Central memory CD8-positive, alpha-beta T cell (primary cell): ENCODE measurements around the gene ARFGEF3.

Experiments used
- ATAC-seq: fragments of 150-1000 bp; cut with Tn5 transposase; replicated peaks from 2 replicates; pipeline ENCODE4 v1.10.0; 2022; ENCODE audit warnings: mild to moderate bottlenecking, moderate FRiP score, moderate number of reproducible peaks; ENCODE audit not compliant: poor library complexity, severe bottlenecking; ENCODE audit errors: extremely low read depth
- DNase-seq, 2 donors: peaks; one replicate each; pipeline ENCODE4 v3.0.0; 2021; ENCODE audit warnings: low spot score in 2 of 2
- H3K27ac Mint-ChIP-seq: one replicate; pipeline ENCODE4 v1.8.0; 2022; ENCODE audit warnings: low read depth, mild to moderate bottlenecking, moderate library complexity, mixed read lengths
- H3K27me3 Mint-ChIP-seq: one replicate; pipeline ENCODE4 v1.8.0; 2022; ENCODE audit warnings: mixed read lengths
- H3K36me3 Mint-ChIP-seq: one replicate; pipeline ENCODE4 v1.8.0; 2022; ENCODE audit warnings: mild to moderate bottlenecking, moderate library complexity, mixed read lengths; ENCODE audit not compliant: insufficient read depth
- H3K4me1 Mint-ChIP-seq: one replicate; pipeline ENCODE4 v1.8.0; 2022; ENCODE audit warnings: mixed read lengths
- H3K4me3 Mint-ChIP-seq: one replicate; pipeline ENCODE4 v1.8.0; 2022; ENCODE audit warnings: mild to moderate bottlenecking, moderate library complexity, mixed read lengths
- H3K9me3 Mint-ChIP-seq: one replicate; pipeline ENCODE4 v1.8.0; 2022; ENCODE audit warnings: mixed read lengths

Gene ARFGEF3

DNA sequence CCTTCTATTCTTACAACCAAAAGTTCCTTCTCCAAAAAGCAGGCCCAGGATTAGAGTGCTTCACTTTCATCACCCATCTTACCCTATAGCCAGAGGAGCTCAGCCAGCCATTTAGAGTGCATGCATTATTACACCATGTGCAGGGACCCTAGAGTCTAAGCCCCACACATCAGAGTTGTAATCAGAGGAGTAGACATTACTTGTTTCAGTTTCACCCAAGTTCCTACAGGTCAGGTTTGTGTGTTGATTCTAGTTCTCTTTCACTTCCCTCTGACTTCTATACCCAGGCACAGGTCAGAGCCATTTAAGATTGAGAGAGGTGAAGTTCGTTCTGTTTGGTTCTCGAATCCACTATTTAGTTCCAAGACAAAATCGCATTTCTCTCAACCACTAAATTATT, 16.3 kb upstream of the ARFGEF3 start:
- Mint-ChIP-seq H3K9me3 (no peaks in the 10 kb centered on the region), H3K27me3 (peaks cover 73% of the 10 kb centered on the region), H3K36me3 (no peaks in the 10 kb centered on the region), H3K27ac (no peak overlapping the region), H3K4me1 (no peaks in the 10 kb centered on the region), H3K4me3 (no peak overlapping the region)
- DNase-seq (no peak), ATAC-seq (no peak)

- Mint-ChIP-seq H3K4me3 (no peak overlapping the region), H3K36me3 (no peaks in the 10 kb centered on the region), H3K4me1 (no peaks in the 10 kb centered on the region), H3K27me3 (peaks cover 76% of the 10 kb centered on the region), H3K9me3 (no peaks in the 10 kb centered on the region), H3K27ac (no peak overlapping the region)
- DNase-seq (no peak), ATAC-seq (no peak)
Measured at GRCh38 chr6:138146544-138146943, 15.2 kb upstream of the ARFGEF3 start.

DNA sequence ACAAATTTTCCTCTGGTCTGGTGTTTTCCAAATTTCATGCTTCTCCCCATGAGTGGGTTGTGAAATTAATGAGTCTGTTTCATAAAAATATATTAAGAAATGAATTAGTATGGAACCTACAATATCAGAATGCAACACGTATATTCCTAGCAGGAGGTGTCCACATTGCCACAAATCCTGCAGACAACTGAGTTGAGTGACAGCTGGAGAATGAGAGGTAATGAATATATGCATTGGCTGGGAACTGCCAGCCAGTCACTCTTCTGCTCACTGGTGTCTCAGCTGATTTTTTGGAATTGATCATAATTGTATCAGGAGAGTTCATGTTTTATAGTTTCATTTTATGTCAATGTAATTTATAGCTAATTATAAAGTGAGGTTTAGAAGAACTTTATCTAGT, 6.3 kb upstream of the ARFGEF3 start:
- ATAC-seq (no peak), DNase-seq (no peak)
- Mint-ChIP-seq H3K27me3 (peaks cover 60% of the 10 kb centered on the region), H3K36me3 (no peaks in the 10 kb centered on the region), H3K4me1 (no peaks in the 10 kb centered on the region), H3K9me3 (peaks cover 11% of the 10 kb centered on the region), H3K4me3 (no peak overlapping the region), H3K27ac (no peak overlapping the region)

DNA sequence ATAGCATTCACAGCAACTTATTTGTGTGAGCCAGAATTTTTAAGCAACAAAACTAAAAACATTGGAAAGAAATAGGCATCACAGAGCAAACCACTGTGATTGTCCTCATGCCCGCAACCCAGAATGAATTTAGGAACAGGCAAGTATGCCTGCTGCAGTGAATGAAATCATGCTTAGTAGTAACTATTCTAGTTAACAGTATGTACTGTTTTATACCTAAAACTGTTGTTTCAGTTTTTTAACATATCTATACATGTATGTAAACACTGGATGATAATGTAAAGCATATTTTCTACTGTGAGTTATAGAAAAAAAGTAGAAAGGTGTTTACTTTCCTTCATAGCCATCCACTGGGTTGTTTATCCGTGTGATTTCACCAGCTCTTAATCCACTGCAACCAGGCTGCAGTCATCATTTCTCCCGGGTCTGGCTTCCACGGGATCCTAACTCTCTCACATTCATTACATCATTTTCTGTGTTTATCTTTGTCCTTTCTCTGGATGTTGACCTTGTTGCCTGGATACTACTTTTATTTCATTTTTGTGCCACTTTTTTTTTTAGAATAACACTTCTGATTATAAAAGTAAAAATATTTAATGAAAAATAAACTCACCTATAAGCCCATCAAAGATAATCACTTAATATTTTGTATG, 3.6 kb upstream of the ARFGEF3 start:
- DNase-seq: no peak
- H3K4me3 Mint-ChIP-seq: no peak overlapping the region
- peaks cover 59% of the 10 kb centered on the region for H3K27me3 Mint-ChIP-seq

DNA sequence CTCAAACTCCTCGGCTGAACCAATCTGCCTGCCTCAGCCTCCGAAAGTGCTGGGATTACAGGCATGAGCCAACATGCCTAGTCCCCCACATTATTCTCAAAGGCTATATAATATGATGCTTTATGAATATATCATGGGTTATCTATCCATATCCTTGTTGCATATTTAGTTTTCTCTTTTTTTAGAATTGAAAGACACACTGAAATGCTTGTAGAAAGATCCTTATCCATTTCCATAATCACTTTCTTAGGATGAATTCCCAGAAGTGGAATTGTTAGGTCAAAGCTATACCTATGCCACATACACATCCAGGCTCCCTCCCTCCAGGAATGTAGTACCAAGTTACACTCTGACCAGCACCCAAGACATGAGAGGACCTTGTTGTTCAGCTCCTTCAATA, 2.5 kb upstream of the ARFGEF3 start:
- Mint-ChIP-seq H3K4me3 (no peak overlapping the region), H3K9me3 (no peaks in the 10 kb centered on the region), H3K36me3 (no peaks in the 10 kb centered on the region), H3K27ac (no peak overlapping the region), H3K4me1 (peaks cover 4% of the 10 kb centered on the region), H3K27me3 (peaks cover 61% of the 10 kb centered on the region)
- ATAC-seq (no peak), DNase-seq (no peak)

More for the DNA sequence above, 3.6 kb upstream of the ARFGEF3 start:
- H3K27ac Mint-ChIP-seq: no peak overlapping the region
- peaks cover 5% of the 10 kb centered on the region for H3K9me3 Mint-ChIP-seq
- ATAC-seq: no peak
- no peaks in the 10 kb centered on the region for H3K36me3 Mint-ChIP-seq
- H3K4me1 Mint-ChIP-seq: peaks cover 4% of the 10 kb centered on the region

DNA sequence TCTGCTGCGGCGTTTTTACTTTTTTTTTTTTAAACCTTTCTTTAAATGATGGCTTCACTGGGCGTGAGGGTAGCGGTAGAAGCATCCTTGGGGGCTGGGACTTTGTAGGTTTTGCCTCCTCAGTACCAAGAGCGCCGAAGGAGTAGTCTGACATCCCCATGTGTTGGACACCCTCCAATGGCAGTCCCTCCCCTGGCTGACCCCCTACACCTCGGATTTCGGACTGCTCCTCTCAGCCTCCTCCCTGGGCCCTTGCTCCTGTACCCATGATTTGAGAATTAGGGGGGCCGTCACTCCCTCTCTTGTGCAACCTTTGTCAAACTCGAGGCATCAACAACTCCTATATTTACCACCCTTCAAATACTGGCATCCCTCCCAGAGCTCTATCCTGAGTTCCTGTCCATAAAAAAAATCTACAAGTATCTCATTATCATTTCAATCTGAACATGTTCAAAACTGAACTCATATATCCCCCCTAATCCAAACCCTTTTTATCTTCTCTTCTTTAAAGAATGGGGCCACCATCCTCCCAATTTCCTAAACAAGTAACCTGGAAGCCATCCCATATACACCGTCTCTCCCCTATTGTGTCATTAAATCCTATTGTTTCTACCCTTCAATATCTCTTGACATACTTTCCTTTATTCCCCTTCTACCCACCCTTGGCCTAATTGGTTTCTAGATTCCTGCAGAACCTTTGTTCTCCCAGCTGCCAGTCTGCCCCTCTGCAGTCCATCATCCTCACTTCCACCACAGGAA, 1.2 kb upstream of the ARFGEF3 start:
- Mint-ChIP-seq H3K4me3 (peak overlapping the region; percentile 47), H3K4me1 (peaks cover 4% of the 10 kb centered on the region), H3K27ac (no peak overlapping the region), H3K9me3 (no peaks in the 10 kb centered on the region), H3K27me3 (peaks cover 63% of the 10 kb centered on the region), H3K36me3 (no peaks in the 10 kb centered on the region)
- no peak for DNase-seq
- no peak for ATAC-seq

- Mint-ChIP-seq H3K36me3 (no peaks in the 10 kb centered on the region), H3K27me3 (peaks cover 62% of the 10 kb centered on the region), H3K27ac (no peak overlapping the region), H3K4me1 (peaks cover 4% of the 10 kb centered on the region), H3K4me3 (peak overlapping the region; percentile 47), H3K9me3 (no peaks in the 10 kb centered on the region)
- no peak for DNase-seq
- peak; percentile 33 for ATAC-seq
Measured at GRCh38 chr6:138161088-138161337, 726 bp upstream of the ARFGEF3 start.

DNA sequence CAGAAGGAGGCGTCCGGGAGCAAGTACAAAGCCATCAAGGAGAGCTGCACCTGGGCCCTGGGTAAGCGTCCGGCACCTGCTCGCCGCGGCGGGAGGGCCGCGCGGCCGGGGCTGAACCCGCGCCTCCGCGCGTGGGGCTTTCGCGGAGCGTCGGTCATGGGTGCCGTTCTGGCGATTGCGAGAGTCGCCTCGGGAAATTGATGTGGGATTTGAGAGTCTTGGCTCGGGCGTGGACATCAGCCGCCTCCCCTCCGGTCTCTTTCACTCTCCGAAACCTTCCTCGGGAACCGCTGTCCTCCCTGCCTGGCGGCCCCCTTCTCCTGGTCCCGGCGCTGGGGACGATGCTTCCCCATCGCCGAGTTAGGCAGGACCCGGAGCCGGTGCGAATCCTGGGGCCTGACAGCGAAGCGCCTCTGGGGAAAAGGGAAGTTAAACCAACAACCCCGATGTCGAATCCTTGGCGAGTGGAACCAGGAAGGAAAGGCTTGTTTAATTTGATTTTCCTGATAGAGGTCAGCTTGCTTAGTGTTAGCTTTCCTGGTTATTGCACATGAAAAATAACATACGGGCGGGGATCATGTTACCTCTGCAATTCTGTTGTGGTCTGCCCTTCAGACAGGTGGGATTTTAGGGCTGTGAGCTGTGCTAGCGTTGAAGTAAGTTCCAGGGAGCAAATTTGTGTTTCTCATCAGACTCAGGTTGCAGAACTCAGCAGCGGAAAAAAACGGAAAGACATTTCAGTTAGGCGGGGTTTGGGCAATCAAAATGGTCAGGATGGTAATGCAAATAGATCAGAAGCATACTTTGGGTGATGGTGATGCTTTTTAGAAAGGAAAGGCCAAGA, 594 bp downstream of the ARFGEF3 start:
- H3K4me3 Mint-ChIP-seq: peak overlapping the region; percentile 61
- no peaks in the 10 kb centered on the region for H3K36me3 Mint-ChIP-seq
- peaks cover 4% of the 10 kb centered on the region for H3K4me1 Mint-ChIP-seq
- H3K27me3 Mint-ChIP-seq: peaks cover 67% of the 10 kb centered on the region
- no peaks in the 10 kb centered on the region for H3K9me3 Mint-ChIP-seq
- DNase-seq (no peak), ATAC-seq (peak; percentile 8)
- no peak overlapping the region for H3K27ac Mint-ChIP-seq

GRCh38 chr6:138162955-138163575, 1.3 kb downstream of the ARFGEF3 start:
- Mint-ChIP-seq H3K9me3 (no peaks in the 10 kb centered on the region), H3K4me3 (peak overlapping the region; percentile 61), H3K27me3 (peaks cover 72% of the 10 kb centered on the region), H3K4me1 (peaks cover 4% of the 10 kb centered on the region), H3K36me3 (no peaks in the 10 kb centered on the region), H3K27ac (no peak overlapping the region)
- DNase-seq (no peak), ATAC-seq (no peak)

DNA sequence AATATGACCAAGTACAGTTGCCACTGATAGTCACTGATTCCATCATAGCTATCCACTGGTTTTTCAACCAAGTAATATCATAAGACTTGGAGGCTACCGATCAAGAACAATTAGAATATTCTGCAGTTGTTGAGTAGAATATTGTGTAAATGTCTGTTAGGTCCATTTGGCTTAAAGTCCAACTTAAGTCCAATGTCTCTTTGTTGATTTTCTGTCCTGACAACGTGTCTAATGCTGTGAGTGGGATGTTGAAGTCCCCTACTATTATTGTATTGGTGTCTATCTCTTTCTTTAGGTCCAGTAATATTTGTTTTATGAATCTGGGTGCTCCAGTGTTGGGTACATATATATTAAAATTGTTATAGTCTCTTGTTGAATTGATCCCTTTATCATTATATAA, 13.9 kb downstream of the ARFGEF3 start:
- Mint-ChIP-seq H3K27me3 (peaks cover 40% of the 10 kb centered on the region), H3K4me1 (no peaks in the 10 kb centered on the region), H3K4me3 (no peak overlapping the region), H3K36me3 (no peaks in the 10 kb centered on the region), H3K27ac (no peak overlapping the region), H3K9me3 (peaks cover 20% of the 10 kb centered on the region)
- DNase-seq: no peak
- no peak for ATAC-seq

- Mint-ChIP-seq H3K27ac (no peak overlapping the region), H3K36me3 (no peaks in the 10 kb centered on the region), H3K27me3 (peaks cover 47% of the 10 kb centered on the region), H3K4me1 (no peaks in the 10 kb centered on the region), H3K9me3 (peaks cover 20% of the 10 kb centered on the region), H3K4me3 (no peak overlapping the region)
- DNase-seq (no peak), ATAC-seq (no peak)
Measured at GRCh38 chr6:138176652-138177232, 15.0 kb downstream of the ARFGEF3 start.
